ENCODE measurements around the gene YOD1. TPM values are rescaled to one million over a fixed set of nuclear protein-coding genes. Genes with fewer than 3 reads are reported as not detected.

Gene YOD1
- total and polyA plus RNA-seq, 2 of the 13 experiments (the other 11 are each of a cell fraction or from before 2014, with no cell fraction given): 3.4 to 9.1 TPM

DNA sequence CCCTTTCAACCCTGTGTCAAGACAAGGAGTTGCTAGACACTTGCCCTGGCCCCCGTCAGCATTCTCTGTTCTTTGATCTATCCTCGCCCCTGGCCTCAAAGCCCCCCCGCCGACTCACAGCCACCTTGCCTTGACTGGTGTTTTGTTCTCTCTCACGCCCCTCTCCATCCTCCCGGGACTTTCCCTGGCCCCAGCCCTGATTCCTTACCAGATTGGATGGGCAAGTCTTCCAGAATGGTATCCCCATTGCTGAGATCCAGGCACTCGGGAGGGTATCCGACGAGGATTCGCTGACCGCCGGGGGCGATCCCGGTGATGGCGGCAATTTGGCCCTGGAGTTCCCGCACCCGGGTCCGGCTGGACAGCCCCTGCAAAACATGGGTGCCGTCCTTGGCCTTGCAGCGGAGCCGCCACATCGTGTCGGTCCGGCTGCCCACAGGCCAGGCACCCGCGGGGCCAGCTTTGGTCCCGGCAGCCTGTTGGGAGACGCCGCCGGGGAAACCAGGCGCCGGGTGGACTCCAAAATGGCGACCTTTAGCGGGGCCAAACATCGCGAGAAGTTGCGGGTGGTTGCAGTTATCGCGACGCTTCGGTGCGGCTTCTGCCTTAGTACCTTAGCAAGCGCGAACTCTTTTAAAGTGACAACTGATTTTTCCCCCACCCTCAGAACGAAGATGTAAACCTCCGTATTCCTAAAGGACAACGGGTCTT is 373 bp downstream of the YOD1 start (continued):
- TF ChIP-seq ZNF253 (CRISPR knock-in tag; IDR thresholded peaks at IDR 0.05; ENCODE audit: borderline replicate concordance) (peak; percentile 34; the same call in 1 of the 2 replicates), THAP11 (CRISPR knock-in tag; IDR thresholded peaks at IDR 0.05) (peak; percentile 86), CAMTA2 (CRISPR knock-in tag; IDR thresholded peaks at IDR 0.05; ENCODE audit: borderline replicate concordance) (no peak), ZNF317 (CRISPR knock-in tag; IDR thresholded peaks at IDR 0.05) (0 out of 2 replicates have a peak, but pooled peaks have one; percentile 55), DPF2 (CRISPR knock-in tag; IDR thresholded peaks at IDR 0.05; ENCODE audit: borderline replicate concordance, low read depth) (no peak), NCOA1 (CRISPR knock-in tag; IDR thresholded peaks at IDR 0.05) (no peak), ZNF720 (CRISPR knock-in tag; IDR thresholded peaks at IDR 0.05) (no peak), NFE2L2 (IDR thresholded peaks at IDR 0.05; ENCODE audit: low read length) (no peak), RARG (CRISPR knock-in tag; IDR thresholded peaks at IDR 0.05; ENCODE audit: low read depth) (no peak)
- TF ChIP-seq, protein P1, sequence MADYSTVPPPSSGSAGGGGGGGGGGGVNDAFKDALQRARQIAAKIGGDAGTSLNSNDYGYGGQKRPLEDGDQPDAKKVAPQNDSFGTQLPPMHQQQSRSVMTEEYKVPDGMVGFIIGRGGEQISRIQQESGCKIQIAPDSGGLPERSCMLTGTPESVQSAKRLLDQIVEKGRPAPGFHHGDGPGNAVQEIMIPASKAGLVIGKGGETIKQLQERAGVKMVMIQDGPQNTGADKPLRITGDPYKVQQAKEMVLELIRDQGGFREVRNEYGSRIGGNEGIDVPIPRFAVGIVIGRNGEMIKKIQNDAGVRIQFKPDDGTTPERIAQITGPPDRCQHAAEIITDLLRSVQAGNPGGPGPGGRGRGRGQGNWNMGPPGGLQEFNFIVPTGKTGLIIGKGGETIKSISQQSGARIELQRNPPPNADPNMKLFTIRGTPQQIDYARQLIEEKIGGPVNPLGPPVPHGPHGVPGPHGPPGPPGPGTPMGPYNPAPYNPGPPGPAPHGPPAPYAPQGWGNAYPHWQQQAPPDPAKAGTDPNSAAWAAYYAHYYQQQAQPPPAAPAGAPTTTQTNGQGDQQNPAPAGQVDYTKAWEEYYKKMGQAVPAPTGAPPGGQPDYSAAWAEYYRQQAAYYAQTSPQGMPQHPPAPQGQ (CRISPR knock-in tag; IDR thresholded peaks at IDR 0.05; ENCODE audit: borderline replicate concordance): no peak
- TF ChIP-seq, protein P2, sequence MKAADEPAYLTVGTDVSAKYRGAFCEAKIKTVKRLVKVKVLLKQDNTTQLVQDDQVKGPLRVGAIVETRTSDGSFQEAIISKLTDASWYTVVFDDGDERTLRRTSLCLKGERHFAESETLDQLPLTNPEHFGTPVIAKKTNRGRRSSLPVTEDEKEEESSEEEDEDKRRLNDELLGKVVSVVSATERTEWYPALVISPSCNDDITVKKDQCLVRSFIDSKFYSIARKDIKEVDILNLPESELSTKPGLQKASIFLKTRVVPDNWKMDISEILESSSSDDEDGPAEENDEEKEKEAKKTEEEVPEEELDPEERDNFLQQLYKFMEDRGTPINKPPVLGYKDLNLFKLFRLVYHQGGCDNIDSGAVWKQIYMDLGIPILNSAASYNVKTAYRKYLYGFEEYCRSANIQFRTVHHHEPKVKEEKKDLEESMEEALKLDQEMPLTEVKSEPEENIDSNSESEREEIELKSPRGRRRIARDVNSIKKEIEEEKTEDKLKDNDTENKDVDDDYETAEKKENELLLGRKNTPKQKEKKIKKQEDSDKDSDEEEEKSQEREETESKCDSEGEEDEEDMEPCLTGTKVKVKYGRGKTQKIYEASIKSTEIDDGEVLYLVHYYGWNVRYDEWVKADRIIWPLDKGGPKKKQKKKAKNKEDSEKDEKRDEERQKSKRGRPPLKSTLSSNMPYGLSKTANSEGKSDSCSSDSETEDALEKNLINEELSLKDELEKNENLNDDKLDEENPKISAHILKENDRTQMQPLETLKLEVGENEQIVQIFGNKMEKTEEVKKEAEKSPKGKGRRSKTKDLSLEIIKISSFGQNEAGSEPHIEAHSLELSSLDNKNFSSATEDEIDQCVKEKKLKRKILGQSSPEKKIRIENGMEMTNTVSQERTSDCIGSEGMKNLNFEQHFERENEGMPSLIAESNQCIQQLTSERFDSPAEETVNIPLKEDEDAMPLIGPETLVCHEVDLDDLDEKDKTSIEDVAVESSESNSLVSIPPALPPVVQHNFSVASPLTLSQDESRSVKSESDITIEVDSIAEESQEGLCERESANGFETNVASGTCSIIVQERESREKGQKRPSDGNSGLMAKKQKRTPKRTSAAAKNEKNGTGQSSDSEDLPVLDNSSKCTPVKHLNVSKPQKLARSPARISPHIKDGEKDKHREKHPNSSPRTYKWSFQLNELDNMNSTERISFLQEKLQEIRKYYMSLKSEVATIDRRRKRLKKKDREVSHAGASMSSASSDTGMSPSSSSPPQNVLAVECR (CRISPR knock-in tag; IDR thresholded peaks at IDR 0.05; ENCODE audit: borderline replicate concordance): peak; percentile 75; the same call in 1 of the 2 replicates
- TF ChIP-seq, protein P3, sequence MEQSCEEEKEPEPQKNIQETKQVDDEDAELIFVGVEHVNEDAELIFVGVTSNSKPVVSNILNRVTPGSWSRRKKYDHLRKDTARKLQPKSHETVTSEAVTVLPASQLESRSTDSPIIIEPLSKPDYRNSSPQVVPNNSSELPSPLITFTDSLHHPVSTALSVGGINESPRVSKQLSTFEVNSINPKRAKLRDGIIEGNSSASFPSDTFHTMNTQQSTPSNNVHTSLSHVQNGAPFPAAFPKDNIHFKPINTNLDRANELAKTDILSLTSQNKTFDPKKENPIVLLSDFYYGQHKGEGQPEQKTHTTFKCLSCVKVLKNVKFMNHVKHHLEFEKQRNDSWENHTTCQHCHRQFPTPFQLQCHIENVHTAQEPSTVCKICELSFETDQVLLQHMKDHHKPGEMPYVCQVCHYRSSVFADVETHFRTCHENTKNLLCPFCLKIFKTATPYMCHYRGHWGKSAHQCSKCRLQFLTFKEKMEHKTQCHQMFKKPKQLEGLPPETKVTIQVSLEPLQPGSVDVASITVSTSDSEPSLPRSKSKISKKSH (CRISPR knock-in tag; IDR thresholded peaks at IDR 0.05; ENCODE audit: borderline replicate concordance): peak; percentile 92; the same call in 1 of the 2 replicates
- TF ChIP-seq, protein P4, sequence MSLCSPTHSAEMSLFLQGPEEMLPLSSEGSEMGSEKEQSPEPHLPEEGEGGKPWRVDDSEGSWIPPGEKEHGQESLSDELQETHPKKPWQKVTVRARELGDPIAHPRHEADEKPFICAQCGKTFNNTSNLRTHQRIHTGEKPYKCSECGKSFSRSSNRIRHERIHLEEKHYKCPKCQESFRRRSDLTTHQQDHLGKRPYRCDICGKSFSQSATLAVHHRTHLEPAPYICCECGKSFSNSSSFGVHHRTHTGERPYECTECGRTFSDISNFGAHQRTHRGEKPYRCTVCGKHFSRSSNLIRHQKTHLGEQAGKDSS (CRISPR knock-in tag; IDR thresholded peaks at IDR 0.05; ENCODE audit: borderline replicate concordance, low read depth): peak; percentile 61; the same call in 1 of the 2 replicates
- TF ChIP-seq, protein P5, sequence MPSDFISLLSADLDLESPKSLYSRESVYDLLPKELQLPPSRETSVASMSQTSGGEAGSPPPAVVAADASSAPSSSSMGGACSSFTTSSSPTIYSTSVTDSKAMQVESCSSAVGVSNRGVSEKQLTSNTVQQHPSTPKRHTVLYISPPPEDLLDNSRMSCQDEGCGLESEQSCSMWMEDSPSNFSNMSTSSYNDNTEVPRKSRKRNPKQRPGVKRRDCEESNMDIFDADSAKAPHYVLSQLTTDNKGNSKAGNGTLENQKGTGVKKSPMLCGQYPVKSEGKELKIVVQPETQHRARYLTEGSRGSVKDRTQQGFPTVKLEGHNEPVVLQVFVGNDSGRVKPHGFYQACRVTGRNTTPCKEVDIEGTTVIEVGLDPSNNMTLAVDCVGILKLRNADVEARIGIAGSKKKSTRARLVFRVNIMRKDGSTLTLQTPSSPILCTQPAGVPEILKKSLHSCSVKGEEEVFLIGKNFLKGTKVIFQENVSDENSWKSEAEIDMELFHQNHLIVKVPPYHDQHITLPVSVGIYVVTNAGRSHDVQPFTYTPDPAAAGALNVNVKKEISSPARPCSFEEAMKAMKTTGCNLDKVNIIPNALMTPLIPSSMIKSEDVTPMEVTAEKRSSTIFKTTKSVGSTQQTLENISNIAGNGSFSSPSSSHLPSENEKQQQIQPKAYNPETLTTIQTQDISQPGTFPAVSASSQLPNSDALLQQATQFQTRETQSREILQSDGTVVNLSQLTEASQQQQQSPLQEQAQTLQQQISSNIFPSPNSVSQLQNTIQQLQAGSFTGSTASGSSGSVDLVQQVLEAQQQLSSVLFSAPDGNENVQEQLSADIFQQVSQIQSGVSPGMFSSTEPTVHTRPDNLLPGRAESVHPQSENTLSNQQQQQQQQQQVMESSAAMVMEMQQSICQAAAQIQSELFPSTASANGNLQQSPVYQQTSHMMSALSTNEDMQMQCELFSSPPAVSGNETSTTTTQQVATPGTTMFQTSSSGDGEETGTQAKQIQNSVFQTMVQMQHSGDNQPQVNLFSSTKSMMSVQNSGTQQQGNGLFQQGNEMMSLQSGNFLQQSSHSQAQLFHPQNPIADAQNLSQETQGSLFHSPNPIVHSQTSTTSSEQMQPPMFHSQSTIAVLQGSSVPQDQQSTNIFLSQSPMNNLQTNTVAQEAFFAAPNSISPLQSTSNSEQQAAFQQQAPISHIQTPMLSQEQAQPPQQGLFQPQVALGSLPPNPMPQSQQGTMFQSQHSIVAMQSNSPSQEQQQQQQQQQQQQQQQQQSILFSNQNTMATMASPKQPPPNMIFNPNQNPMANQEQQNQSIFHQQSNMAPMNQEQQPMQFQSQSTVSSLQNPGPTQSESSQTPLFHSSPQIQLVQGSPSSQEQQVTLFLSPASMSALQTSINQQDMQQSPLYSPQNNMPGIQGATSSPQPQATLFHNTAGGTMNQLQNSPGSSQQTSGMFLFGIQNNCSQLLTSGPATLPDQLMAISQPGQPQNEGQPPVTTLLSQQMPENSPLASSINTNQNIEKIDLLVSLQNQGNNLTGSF (CRISPR knock-in tag; IDR thresholded peaks at IDR 0.05): no peak
